ENCODE measurements around the gene SLC7A14.

The SLC7A14 gene

GRCh38 chr3:170423001-170423615 is 162.8 kb downstream of the SLC7A14 start:
- TF ChIP-seq CTCF (IDR thresholded peaks at IDR 0.05) = no peak

DNA sequence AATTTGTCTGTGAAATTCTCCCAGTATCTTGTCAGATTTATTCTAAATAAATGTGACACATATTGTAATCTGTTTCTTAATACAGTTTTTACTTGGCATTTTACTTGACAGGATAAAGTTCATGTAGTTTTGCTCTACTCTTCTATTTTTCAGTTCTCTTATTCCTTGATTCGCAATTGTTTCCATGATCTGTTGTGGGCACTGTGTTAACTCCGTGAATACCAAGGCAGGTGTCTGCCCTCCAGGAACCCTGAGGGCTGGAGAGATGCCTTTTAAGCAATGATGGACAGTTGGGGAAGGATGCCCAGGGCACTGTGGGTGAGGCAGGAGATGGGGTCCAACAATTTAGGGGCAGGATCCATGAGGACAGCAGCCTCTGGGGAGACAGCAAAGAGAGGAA is 164.1 kb downstream of the SLC7A14 start:
- TF ChIP-seq CTCF (IDR thresholded peaks at IDR 0.05) = no peak

GRCh38 chr3:170421111-170421641 is 164.7 kb downstream of the SLC7A14 start:
- TF ChIP-seq CTCF (IDR thresholded peaks at IDR 0.05) = no peak

DNA sequence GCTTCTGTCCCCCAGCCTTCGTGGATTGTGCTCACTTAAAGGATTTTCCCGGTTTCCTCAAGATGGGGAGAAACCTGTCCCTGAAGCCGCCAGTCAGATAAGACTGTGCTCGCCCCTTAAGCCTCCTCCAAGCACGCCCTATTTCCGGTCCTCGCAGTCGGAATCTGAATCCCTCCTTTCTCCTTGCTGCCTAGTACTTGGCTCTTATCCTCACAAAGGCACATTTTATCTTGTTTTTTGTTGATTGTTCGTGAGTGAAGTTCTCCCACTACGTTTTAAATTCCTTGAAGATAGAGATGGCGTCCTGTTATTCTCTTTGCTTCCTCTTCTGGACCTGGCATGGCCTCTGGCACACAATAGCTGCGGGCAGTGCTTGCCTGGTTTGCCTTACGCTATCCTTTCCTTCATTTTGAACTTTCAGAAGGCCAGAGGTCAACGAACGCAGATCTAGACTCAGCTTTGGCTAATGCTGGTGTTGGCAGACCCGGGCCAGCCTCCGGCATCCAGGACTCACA is 165.5 kb downstream of the SLC7A14 start:
- no peak for TF ChIP-seq CTCF (IDR thresholded peaks at IDR 0.05)

DNA sequence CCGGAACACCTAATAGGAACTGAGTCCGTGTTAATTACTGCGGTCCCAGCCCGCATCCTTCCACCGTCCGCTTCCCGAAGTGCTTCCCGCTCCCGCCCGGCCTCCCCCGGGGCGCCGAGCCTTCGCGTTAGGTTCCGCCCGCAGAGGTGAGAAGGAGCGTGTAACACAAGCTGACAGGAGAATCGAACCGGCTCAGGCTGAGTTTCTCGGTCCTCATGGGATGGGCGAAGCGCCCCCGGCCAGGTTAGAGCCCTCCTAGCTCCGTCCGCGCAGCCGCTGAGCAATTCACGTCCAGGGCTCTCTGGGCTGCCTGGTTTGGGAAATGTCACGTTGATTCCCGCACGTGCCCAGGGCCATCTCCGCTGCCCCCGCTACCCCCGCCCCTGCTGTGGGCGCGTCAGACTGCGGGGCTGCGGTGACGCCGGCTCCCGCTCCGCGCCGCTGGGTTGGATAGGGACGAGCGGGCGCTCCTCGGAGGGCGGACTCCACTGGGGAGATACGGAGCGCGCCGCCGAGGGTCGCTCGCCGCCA is 166.3 kb downstream of the SLC7A14 start:
- TF ChIP-seq CTCF (IDR thresholded peaks at IDR 0.05) = no peak

GRCh38 chr3:170418422-170419398 is 167.2 kb downstream of the SLC7A14 start, which contains the start of gene CLDN11:
TSS of gene CLDN11 (plus strand) at chr3:170418868. CDS start at chr3:170419067, 199 bp downstream.
- TF ChIP-seq CTCF (IDR thresholded peaks at IDR 0.05) = no peak

GRCh38 chr3:170417090-170417489 is 168.8 kb downstream of the SLC7A14 start:
- TF ChIP-seq CTCF (IDR thresholded peaks at IDR 0.05) = no peak

All from LNCAP (cell line).